ENCODE measurements around the gene NAT16. TPM values are rescaled to one million over a fixed set of nuclear protein-coding genes. Genes with fewer than 3 reads are reported as not detected.
A peak's percentile ranks its signal among the peaks of the same experiment; 100 is the strongest.

NAT16 gene
- polyA plus RNA-seq, 1 donor from 2014 or later: 4.5 TPM

GRCh38 chr7:101140339-101140699, 39.8 kb downstream of the NAT16 start:
- no peaks in the 10 kb centered on the region for H3F3A ChIP-seq (ENCODE audit: insufficient read depth, low read length, poor library complexity, severe bottlenecking)
- H3K4me2 ChIP-seq (ENCODE audit: low read length): no peak overlapping the region
- no peaks in the 10 kb centered on the region for H3K9me2 ChIP-seq (ENCODE audit: insufficient read depth, low read length)
- no peaks in the 10 kb centered on the region for H3K36me3 ChIP-seq (ENCODE audit: insufficient read depth, low read length)
- no peak overlapping the region for H3K4me3 ChIP-seq (ENCODE audit: low read length)
- no peak overlapping the region for H3K9ac ChIP-seq (ENCODE audit: low read length)
- H2AFZ ChIP-seq (ENCODE audit: low read depth, low read length): no peak overlapping the region
- H4K20me1 ChIP-seq (ENCODE audit: insufficient read depth): no peaks in the 10 kb centered on the region
- TF ChIP-seq RAD21 (conservative IDR thresholded peaks at IDR 0.05) (no peak), EP300 (conservative IDR thresholded peaks at IDR 0.05; ENCODE audit: poor library complexity, severe bottlenecking) (no peak), MXI1 (conservative IDR thresholded peaks at IDR 0.05; ENCODE audit: poor library complexity, severe bottlenecking) (no peak), TAF1 (IDR thresholded peaks at IDR 0.05; ENCODE audit: low read depth) (no peak), POLR2AphosphoS5 (IDR thresholded peaks at IDR 0.05) (no peak), SMC3 (conservative IDR thresholded peaks at IDR 0.05; ENCODE audit: poor library complexity) (no peak), EZH2 (IDR thresholded peaks at IDR 0.05; ENCODE audit: borderline replicate concordance, insufficient read depth, low read length, poor library complexity, severe bottlenecking) (no peak)
- TF ChIP-seq, protein P1, sequence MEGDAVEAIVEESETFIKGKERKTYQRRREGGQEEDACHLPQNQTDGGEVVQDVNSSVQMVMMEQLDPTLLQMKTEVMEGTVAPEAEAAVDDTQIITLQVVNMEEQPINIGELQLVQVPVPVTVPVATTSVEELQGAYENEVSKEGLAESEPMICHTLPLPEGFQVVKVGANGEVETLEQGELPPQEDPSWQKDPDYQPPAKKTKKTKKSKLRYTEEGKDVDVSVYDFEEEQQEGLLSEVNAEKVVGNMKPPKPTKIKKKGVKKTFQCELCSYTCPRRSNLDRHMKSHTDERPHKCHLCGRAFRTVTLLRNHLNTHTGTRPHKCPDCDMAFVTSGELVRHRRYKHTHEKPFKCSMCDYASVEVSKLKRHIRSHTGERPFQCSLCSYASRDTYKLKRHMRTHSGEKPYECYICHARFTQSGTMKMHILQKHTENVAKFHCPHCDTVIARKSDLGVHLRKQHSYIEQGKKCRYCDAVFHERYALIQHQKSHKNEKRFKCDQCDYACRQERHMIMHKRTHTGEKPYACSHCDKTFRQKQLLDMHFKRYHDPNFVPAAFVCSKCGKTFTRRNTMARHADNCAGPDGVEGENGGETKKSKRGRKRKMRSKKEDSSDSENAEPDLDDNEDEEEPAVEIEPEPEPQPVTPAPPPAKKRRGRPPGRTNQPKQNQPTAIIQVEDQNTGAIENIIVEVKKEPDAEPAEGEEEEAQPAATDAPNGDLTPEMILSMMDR (IDR thresholded peaks at IDR 0.05; ENCODE audit: poor library complexity, severe bottlenecking): no peak
- TF ChIP-seq, protein P2, sequence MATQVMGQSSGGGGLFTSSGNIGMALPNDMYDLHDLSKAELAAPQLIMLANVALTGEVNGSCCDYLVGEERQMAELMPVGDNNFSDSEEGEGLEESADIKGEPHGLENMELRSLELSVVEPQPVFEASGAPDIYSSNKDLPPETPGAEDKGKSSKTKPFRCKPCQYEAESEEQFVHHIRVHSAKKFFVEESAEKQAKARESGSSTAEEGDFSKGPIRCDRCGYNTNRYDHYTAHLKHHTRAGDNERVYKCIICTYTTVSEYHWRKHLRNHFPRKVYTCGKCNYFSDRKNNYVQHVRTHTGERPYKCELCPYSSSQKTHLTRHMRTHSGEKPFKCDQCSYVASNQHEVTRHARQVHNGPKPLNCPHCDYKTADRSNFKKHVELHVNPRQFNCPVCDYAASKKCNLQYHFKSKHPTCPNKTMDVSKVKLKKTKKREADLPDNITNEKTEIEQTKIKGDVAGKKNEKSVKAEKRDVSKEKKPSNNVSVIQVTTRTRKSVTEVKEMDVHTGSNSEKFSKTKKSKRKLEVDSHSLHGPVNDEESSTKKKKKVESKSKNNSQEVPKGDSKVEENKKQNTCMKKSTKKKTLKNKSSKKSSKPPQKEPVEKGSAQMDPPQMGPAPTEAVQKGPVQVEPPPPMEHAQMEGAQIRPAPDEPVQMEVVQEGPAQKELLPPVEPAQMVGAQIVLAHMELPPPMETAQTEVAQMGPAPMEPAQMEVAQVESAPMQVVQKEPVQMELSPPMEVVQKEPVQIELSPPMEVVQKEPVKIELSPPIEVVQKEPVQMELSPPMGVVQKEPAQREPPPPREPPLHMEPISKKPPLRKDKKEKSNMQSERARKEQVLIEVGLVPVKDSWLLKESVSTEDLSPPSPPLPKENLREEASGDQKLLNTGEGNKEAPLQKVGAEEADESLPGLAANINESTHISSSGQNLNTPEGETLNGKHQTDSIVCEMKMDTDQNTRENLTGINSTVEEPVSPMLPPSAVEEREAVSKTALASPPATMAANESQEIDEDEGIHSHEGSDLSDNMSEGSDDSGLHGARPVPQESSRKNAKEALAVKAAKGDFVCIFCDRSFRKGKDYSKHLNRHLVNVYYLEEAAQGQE (IDR thresholded peaks at IDR 0.05; ENCODE audit: borderline replicate concordance): no peak
- no peaks in the 10 kb centered on the region for H3K27me3 ChIP-seq (ENCODE audit: insufficient read depth, low read depth, low read length)
- H3K27ac ChIP-seq (ENCODE audit: low read length): no peak overlapping the region
- H3K79me2 ChIP-seq (replicated peaks; ENCODE audit: insufficient read depth, low read length): no peaks in the 10 kb centered on the region
- no peaks in the 10 kb centered on the region for H3K9me3 ChIP-seq (ENCODE audit: low read length)

- H3K79me2 ChIP-seq (replicated peaks; ENCODE audit: insufficient read depth, low read length): no peaks in the 10 kb centered on the region
- H2AFZ ChIP-seq (ENCODE audit: low read depth, low read length): no peak overlapping the region
- no peaks in the 10 kb centered on the region for H3K9me2 ChIP-seq (ENCODE audit: insufficient read depth, low read length)
- H3K9ac ChIP-seq (ENCODE audit: low read length): no peak overlapping the region
- no peaks in the 10 kb centered on the region for H3F3A ChIP-seq (ENCODE audit: insufficient read depth, low read length, poor library complexity, severe bottlenecking)
- no peak overlapping the region for H3K4me3 ChIP-seq (ENCODE audit: low read length)
- no peaks in the 10 kb centered on the region for H4K20me1 ChIP-seq (ENCODE audit: insufficient read depth)
- H3K9me3 ChIP-seq (ENCODE audit: low read length): no peaks in the 10 kb centered on the region
- H3K27ac ChIP-seq (ENCODE audit: low read length): no peak overlapping the region
- H3K4me2 ChIP-seq (ENCODE audit: low read length): no peak overlapping the region
- H3K36me3 ChIP-seq (ENCODE audit: insufficient read depth, low read length): no peaks in the 10 kb centered on the region
- H3K27me3 ChIP-seq (ENCODE audit: insufficient read depth, low read depth, low read length): no peaks in the 10 kb centered on the region
- TF ChIP-seq, protein P1 (IDR thresholded peaks at IDR 0.05; ENCODE audit: poor library complexity, severe bottlenecking): peak; percentile 48
- no peak for TF ChIP-seq TAF1 (IDR thresholded peaks at IDR 0.05; ENCODE audit: low read depth)
- TF ChIP-seq SMC3 (conservative IDR thresholded peaks at IDR 0.05; ENCODE audit: poor library complexity): peak; percentile 41
- peak; percentile 33 for TF ChIP-seq RAD21 (conservative IDR thresholded peaks at IDR 0.05)
Observed at GRCh38 chr7:101138213-101138870, 41.8 kb downstream of the NAT16 start.
